Dedifferentiated amniotic fluid mesenchymal stem cell (primary cell): ENCODE results near the gene DBNDD1.

Experiments
- DNase-seq: peaks from one replicate; pipeline ENCODE4 v3.0.0-alpha.2; 2016; ENCODE audit errors: extremely low spot score

The DBNDD1 gene

DNA sequence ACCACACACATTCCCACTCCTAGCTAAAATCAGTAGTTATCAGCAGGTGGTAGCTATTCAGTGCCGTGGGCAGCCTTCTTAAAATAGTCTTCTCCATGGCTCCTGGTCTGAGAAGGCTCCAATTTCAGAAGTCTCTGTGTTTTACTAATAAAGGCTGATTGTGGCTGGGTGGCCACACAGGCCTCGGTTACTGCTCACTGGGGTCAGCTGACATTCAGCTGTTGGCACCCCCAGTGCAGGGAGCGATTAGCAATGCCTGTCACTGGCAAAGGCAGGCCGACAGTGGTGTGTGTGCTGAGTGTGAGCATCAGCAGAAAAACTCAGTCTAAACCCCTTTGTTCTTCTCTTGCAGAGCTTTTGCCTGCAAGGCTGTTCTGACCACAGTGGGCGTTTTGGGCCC lies 16.6 kb upstream of the DBNDD1 start:
- DNase-seq = no peak

GRCh38 chr16:90034504-90034903 lies 15.2 kb upstream of the DBNDD1 start:
- no peak for DNase-seq

DNA sequence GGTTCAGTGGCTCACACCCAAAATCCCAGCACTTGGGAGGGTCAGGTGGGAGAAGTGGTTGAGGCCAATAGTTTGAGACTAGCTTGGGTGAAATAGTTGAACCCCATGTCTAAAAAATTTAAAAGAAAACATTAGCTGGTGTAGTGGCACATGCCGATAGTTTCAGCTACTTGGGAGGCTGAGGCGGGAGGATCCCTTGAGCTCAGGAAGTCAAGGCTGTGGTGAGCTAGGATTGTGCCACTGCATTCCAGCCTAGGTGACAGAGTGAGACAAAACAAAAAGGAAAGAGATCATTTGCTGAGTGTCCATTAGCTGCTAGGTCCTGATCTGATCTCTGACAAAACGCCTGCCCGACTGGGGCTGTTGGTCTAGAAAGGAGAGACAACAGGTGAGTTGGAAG lies 14.1 kb upstream of the DBNDD1 start:
- no peak for DNase-seq

DNA sequence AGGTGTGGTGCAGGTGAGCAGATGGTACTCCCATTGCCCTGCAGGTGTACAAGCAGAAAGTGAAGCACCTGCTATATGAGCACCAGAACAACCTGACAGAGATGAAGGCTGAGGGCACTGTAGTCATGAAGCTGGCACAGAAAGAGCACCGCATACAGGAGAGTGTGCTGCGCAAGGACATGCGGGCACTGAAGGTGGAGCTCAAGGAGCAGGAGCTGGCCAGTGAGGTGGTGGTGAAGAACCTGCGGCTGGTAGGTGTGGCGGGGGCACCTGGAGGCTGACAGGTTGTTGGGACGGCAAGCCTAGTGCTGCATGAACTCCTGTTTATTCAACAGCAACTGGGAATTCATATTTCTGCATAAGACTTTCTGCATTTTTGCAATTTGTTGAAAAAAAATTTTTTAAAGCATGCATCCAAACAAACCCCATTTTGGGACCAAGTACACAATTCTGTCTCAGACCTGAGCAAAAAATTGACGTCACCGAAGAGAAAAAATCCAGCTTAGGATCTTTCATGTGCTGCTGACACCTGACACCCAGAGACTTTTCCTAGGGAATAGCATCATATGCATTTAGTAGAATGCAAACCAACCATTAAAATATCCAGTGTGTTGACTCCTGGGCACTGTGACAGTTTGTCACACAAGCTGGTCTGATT lies 13.5 kb upstream of the DBNDD1 start:
- no peak for DNase-seq

DNA sequence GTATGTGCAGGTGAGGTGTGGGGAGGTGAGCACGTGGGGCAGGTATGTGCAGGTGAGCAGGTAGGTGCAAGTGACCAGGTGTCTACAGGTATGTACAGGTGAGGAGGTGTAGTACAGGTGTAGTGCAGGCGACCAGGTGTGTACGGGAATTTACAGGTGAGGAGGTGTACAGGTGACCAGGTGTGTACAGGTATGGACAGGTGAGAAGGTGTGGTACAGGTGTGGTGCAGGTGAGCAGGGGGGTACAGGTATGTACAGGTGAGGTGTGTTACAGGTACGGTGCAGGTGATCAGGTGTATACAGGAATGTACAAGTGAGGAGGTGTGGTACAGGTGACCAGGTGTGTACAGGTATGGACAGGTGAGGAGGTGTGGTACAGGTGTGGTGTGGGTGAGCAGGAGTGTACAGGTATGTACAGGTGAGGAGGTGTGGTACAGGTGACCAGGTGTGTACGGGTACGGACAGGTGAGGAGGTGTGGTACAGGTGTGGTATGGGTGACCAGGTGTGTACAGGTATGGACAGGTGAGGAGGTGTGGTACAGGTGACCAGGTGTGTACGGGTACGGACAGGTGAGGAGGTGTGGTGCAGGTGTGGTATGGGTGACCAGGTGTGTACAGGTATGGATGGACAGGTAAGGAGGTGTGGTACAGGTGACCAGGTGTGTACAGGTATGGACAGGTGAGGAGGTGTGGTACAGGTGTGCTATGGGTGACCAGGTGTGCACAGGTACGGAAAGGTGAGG lies 12.8 kb upstream of the DBNDD1 start:
- no peak for DNase-seq

DNA sequence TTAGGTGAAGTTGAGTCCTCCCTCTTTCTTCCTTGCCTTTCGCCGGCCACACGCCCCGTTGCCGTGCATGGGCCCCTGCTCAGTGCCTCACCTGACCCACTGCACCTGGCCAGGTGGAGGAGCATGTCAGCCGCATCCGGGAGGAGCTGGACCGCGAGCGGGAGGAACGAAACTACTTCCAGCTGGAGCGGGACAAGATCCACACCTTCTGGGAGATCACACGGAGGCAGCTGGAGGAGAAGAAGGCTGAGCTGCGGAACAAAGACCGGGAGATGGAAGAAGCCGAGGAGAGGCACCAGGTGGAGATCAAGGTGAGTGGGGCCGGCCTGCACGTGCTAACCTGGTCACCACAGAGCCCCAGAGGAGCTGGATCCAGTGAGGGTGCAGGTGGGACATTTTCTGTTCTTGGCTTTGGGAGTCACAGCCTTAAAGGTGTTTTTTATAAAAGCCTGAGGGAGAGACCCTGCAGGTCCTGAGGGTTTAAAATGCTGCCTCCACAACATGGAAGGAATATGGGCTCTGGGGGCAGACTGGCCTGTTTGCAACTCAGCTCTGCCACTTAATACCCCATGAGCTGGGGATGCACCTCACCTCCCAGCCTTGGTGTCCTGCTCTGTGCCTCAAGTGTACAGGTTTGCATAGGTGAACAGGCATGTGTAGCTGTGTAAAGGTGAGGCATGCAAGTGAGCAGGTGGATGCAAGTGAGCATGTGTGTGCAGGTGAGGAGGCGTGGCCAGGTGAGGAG lies 12.1 kb upstream of the DBNDD1 start:
- no peak for DNase-seq

DNA sequence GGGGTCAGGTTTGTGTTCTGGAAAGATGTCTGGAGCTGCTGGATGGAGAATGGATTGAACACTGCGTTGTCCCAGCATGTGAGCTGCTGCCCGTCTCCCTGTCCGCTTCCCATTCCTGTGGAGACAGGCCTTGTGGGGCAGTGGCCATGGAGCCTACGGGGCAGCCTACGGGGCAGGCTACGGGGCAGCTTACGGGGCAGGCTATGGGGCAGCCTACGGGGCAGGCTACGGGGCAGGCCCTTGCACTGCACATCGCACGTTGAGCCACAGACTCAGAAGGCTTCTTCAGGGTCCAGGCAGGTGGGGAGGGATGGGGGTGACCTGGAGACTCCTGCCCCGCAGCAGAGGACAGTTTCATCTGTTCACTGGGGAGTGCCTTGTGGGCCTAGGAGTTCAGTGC lies 9.7 kb upstream of the DBNDD1 start:
- no peak for DNase-seq

DNA sequence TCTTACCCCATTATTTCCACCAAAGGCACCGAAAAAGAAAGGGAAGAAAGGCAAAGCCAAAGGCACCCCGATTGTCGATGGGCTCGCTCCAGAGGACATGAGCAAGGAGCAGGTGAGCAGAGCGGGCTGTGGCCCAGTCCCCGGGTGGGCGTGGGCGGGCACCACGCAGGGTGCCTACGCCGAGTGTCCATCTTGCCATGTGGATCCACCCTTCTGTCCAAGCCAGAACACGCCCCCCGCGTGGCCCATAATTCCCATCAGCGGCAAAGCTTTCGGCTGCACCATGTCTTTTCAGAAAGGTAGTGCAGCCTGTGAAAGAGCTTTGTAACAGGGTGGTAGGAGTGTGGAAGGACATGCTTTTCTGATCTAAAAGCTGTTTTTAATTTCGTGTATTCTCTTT lies 8.4 kb upstream of the DBNDD1 start:
- no peak for DNase-seq

GRCh38 chr16:90026135-90026534 lies 6.9 kb upstream of the DBNDD1 start:
- DNase-seq = no peak

GRCh38 chr16:90023078-90023447 lies 3.8 kb upstream of the DBNDD1 start:
- DNase-seq = no peak

GRCh38 chr16:90022209-90023077 lies 3.2 kb upstream of the DBNDD1 start:
- DNase-seq = peak; percentile 70

DNA sequence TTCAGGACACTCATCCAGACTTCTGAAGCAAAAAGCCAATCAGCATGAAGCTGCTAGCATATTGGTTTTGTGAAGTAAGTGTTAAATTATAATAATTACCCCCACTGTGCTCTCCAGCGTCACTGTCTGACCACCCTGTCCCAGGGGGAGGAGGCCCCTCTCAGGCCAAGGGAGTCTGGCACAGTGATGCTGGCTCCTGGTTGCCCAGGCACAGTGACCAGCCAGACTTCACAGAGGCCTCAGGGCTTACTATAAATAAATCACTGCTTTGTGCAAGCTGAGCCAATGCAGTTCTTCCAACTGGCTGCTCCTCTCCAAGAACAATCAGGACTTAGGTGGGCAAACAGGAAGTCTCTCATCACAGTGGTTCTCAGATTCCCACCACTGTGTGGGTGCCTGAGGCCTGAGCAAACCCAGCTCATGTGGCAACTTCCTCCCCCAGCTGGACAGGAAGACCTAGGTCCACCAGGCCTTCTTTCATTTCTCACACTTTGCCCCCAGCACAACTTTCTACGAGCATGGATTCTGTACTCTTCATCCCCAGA lies 1.7 kb upstream of the DBNDD1 start:
- DNase-seq = no peak

DNA sequence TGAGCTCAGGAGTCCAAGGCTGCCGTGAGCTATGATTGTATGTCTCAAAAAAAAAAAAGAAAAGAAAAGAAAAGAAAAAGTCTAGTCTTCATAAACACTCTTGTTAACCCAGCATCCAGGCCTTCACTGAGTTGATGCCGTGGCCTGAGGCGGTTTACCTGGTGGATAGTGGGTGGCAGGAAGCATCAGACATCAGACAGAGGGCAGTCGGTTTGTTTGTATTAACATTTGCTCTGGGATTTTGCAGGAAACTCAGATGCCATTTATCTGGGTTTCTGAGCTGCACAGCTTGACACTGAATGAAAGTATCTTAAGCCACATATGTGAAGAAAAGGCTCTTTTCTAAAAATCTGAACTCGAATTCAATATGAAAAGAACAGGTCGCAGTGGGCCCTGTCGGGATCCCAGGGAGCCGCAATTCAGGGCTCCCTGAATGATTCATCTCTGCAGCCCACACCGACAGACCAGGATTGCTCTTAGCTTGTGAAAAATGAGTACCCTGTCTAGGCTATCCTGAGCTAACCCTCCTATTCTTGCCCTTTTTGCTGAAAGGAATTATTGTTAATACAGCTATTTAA lies 1.1 kb upstream of the DBNDD1 start:
- no peak for DNase-seq

DNA sequence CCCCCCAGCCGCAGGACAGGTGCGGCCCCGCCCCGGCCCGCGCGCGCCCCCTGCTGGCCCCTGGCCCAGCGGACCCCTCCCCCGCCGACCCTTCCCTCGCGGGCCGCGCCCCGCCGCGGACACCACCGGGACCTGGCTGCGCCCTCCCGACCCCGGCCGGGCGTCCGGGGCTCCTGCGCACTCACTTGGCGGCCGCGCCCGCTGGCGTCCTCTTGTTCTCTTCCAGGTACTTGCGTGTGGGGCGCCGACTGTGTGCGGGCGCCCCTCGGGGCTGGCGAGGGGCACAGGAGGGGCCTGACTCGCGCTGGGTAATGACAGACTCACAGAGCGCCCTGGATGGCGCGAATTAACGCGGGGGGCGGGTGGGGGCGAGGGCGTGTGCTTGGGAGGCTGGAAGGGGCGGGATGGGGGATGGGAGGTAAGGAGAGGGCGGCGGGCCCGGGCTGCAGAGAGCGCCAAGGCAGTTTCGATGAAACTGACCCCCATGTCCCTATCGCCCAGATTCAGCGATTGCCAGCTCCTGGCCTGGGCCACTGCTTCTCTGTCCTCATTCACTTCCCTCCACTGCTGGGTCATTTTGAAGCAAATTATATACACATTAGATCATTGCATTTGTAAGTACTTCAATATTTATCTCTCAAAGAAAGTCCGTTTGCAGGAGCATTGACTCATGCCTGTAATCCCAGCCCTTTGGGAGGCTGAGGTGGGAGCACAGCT lies 445 bp upstream of the DBNDD1 start:
- DNase-seq = peak; percentile 41

DNA sequence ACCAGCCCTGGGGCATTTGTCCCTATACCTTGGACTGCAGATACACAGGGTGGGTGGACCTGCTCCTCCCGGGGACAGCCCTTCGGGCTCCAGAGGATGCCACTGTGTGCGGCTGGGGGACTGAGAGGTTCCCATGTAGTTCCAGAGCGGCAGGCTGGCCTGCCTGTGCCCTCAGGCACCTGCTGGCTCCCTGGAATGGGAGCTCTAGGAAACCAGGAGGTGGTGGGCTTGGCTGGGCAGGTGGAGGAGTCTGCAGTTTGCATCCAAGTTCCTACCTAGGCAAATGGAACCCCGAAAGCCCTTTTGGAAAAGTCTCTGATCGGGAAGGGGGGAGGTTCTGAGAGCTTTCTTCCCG lies 982 bp downstream of the DBNDD1 start:
- DNase-seq = no peak

DNA sequence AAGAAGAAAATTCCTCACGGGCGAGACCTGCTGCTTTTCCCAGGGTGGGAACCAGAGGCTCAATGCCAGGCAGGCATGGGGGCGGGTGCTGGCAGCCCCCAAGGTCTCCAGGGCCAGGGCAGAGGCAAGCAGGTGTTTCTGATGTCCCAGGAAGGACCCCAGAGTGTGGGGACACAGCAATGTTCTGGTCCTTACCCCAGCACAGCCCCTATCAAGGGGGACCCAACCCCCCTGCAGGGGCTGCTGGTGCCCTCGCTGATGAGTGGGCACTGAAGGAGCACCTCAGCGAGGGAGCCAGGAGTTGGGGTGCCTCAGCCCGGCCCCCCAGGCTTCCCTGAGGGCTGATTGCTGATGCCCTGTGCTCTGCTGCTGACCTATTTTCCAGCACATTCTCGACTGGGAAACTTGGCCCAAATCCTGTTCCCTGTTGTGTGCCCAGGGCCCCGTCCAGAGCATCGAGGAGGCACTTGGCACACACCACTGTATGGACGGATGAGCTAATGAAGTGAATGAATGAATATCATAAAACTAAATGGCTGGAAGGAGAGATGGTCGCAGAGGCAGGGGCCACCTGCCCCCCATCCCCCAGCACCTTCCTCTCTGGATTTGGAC lies 2.8 kb downstream of the DBNDD1 start:
- no peak for DNase-seq

DNA sequence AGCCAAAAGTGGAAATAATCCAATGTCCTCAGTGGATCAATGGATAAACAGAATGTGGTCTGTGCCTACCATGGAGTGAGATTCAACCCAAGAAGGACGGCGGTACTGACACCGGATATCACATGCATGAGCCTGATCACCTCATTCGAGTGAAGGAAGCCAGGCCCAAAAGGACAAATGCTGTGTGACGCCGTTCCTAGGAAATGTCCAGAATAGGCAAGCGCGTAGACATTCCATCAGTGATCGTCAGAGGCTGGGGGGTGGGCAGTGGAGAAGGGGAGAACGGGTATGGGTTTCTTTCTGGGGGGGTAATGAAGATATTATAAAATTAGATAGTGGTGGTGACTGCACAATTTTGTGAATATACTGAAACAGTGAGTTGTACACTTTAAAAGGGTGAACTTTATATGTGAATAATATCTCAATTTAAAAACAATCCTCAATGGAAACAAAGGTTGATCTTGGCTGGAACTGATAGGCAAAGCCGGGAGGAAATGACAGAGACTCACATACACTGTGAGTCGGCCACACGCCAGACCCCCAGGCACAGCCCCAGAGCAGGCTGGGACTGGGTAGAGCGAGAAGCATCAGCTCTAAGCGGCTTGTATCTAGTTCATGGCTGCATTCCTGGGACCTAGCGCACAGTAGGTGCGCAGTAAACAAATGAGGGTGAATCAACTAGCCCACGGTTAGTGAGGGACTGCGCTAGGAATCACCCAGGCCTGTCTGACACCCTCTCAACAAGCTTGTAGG lies 3.5 kb downstream of the DBNDD1 start:
- no peak for DNase-seq

DNA sequence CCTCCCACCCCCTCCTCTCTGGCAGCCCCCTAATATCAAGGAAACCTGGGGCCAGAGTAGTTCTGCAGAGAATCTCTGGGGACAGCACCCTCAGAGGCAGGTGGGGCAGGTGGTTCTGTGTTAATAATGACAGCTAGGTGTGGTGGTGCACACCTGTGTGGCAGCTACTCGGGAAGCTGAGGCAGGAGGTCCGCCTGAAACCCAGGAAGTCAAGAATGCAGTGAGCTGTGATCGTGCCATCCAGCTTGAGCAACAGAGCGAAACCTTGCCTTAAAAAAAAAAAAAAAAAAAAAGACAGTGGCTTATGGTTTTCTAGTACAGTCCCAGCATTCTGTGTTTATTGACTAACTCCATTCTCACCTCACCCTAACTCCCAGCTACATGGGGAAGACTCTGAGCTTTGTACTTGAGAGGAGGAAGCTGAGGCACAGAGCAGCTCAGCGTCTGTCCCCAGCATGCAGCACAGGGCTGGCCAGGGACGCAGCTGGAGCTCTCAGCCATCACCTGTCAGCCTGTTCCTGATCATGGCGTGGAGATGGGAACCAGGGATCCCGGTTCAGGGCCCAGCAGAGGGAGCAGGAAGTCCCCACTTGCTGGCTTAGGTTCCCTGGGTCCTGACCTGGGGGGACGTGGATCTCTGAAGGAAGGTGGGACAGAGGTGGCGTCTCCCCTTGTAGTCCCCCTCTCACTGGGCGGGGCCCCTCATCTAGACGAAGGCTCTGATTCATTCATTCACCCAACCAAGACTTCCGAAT lies 6.1 kb downstream of the DBNDD1 start:
- no peak for DNase-seq
